HG03280 (cell line): ENCODE results near the gene NECTIN2.
A peak's percentile ranks its signal among the peaks of the same experiment; 100 is the strongest.
"Not testable (repeated sequence)": the region's sequence is repeated elsewhere in the genome, so short reads cannot be mapped to it uniquely, and the experiment has no call there.

Source experiments
- ATAC-seq: cut with Tn5 transposase; IDR thresholded peaks from one replicate; pipeline ENCODE4 v1.9.1; 2021; ENCODE audit warnings: mild to moderate bottlenecking, moderate library complexity; ENCODE audit not compliant: unreplicated experiment

The NECTIN2 gene

GRCh38 chr19:44904426-44904994, 58.4 kb downstream of the NECTIN2 start:
- no peak for ATAC-seq

DNA sequence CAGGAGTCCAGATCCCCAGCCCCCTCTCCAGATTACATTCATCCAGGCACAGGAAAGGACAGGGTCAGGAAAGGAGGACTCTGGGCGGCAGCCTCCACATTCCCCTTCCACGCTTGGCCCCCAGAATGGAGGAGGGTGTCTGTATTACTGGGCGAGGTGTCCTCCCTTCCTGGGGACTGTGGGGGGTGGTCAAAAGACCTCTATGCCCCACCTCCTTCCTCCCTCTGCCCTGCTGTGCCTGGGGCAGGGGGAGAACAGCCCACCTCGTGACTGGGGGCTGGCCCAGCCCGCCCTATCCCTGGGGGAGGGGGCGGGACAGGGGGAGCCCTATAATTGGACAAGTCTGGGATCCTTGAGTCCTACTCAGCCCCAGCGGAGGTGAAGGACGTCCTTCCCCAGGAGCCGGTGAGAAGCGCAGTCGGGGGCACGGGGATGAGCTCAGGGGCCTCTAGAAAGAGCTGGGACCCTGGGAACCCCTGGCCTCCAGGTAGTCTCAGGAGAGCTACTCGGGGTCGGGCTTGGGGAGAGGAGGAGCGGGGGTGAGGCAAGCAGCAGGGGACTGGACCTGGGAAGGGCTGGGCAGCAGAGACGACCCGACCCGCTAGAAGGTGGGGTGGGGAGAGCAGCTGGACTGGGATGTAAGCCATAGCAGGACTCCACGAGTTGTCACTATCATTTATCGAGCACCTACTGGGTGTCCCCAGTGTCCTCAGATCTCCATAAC, 59.5 kb downstream of the NECTIN2 start, which contains the start of gene APOE:
TSS of gene APOE (plus strand) at position 360 of the 724 bp plus-strand sequence. CDS start 829 bp downstream, outside the sequence.
- no peak for ATAC-seq

- no peak for ATAC-seq
Measured at GRCh38 chr19:44907613-44908012, 61.5 kb downstream of the NECTIN2 start.

GRCh38 chr19:44908074-44908835, 62.2 kb downstream of the NECTIN2 start:
- ATAC-seq = no peak

GRCh38 chr19:44908836-44909261, 62.8 kb downstream of the NECTIN2 start:
- no peak for ATAC-seq

GRCh38 chr19:44909775-44910174, 63.7 kb downstream of the NECTIN2 start:
- ATAC-seq = no peak

DNA sequence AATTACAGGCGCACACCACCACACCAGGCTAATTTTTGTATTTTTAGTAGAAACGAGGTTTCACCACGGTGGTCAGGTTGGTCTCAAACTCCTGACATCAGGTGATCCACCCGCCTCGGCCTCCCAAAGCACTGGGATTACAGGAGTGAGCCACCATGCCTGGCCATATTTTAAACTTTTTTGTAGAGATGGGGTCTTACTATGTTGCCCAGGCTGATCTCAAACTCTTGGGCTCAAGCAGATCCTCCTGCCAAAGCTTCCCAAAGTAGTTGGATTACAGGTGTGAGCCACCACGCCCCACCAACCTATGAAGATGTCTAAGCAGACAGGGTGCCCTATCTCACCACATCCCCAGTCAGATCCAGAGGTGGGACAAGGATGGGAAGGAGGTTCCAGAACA, 65.8 kb downstream of the NECTIN2 start:
- ATAC-seq = not testable (repeated sequence)

GRCh38 chr19:44912854-44913253, 66.8 kb downstream of the NECTIN2 start:
- ATAC-seq = no peak

- ATAC-seq = not testable (repeated sequence)
Measured at GRCh38 chr19:44913512-44914432, 67.7 kb downstream of the NECTIN2 start.

DNA sequence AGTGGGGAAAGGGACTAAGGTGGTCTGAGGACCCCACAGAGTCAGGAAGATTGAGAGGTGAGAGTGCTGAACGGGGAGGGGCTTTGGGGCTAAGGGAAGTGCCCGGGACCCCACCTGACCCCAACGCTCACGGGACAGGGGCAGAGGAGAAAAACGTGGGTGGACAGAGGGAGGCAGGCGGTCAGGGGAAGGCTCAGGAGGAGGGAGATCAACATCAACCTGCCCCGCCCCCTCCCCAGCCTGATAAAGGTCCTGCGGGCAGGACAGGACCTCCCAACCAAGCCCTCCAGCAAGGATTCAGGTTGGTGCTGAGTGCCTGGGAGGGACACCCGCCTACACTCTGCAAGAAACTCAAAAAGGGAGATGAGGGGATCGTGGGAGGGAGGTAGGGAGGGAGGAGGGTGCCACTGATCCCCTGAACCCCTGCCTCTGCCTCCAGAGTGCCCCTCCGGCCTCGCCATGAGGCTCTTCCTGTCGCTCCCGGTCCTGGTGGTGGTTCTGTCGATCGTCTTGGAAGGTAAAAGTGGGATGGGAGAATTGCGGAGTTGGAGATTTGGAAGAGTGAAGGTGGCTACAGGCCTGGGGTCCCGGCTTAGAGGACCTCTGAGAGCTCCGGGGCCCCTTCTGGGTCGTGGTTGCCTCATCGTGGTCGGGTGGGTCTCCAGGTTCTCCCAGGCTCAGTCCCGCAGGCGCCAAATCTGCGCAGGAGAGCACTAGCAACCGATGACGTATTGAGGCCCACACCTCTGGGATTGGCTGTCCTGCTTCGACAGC, 68.5 kb downstream of the NECTIN2 start, which contains the start of gene APOC1:
TSS of gene APOC1 (plus strand) at position 176 of the 774 bp plus-strand sequence. CDS start at position 460, 284 bp downstream.
- peak; percentile 86 for ATAC-seq

- ATAC-seq = no peak
Measured at GRCh38 chr19:44924243-44924725, 78.2 kb downstream of the NECTIN2 start.

DNA sequence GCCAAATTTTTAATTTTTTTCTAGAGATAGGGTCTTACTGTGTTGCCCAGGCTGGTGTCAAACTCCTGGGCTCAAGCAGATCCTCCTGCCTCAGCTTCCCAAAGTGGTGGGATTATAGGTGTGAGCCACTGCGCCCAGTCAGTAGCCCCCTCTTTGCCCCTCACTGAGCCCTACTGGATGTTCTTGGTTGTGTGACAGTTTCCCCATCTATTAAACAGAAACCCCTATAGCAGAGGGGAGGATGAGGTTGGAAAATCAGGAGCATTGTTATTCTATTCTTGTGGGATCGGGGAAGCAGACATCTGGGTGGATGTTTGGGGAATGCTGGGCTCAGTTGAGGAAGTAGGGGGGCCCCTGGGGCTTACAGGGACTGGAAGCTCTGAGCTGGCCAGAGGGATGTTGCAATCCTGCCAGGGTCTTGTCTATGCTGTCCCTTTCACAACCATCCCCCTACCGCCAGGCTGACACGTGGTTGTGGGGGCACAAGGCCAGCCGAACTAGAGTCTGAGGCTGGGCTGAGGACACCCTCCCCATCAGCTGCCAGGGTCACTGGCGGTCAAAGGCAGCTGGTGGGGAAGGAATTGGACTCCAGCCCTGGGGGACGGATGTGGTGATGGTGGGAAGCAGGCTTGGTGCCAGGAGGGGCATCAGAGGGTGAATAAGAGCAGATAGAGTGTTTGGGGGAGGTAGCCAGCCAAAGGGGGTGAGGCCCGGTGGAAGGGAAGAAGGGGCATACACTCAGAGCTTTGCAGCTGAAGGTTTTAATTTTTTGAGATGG, 79.2 kb downstream of the NECTIN2 start:
- ATAC-seq = no peak

- ATAC-seq = not testable (repeated sequence)
Measured at GRCh38 chr19:44926245-44927077, 80.4 kb downstream of the NECTIN2 start.

- no peak for ATAC-seq
Measured at GRCh38 chr19:44927746-44928145, 81.6 kb downstream of the NECTIN2 start.

DNA sequence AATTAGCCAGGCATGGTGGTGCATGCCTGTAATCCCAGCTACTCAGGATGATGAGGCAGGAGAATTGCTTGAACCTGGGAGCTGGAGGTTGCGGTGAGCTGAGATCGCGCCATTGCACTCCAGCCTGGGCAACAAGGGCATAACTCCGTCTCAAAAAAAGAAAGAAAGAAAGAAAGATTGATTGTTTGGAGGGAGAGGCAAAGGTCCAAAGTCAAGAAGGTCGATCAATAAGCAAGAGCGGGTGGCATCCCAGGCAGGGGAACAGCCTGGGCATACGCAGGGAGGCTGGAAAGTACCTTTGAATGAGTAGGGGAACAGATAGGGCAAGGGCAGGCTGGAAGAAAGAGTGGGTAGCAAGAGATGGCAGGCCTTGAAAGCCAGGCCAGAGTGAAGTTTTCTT, 84.0 kb downstream of the NECTIN2 start:
- ATAC-seq = no peak

DNA sequence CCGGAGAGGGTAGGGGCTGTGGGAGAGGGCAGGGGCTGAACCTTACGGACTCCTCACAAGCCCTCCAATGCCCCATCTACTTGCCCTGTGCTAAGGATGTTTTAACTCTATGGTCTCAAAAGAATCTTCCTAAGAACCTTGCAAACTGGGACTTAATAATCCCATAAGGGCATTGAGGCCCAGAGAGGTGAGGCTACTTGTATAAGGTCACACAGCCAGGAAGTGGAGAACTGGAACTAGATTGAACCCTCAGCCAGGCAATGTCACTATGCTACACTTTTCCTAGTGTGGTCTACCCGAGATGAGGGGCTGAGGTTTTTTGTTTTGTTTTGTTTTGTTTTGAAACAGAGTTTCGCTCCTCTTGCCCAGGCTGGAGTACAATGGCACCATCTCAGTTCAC, 85.4 kb downstream of the NECTIN2 start:
- ATAC-seq = no peak
